GM18868 (cell line): ENCODE measurements around the gene CDK12.
"Not testable (repeated sequence)": the region's sequence is repeated elsewhere in the genome, so short reads cannot be mapped to it uniquely, and the experiment has no call there.

Experiments used
- ATAC-seq: cut with Tn5 transposase; IDR thresholded peaks from one replicate; pipeline ENCODE4 v1.9.1; 2021; ENCODE audit warnings: mild to moderate bottlenecking, moderate library complexity; ENCODE audit not compliant: unreplicated experiment

The CDK12 gene

DNA sequence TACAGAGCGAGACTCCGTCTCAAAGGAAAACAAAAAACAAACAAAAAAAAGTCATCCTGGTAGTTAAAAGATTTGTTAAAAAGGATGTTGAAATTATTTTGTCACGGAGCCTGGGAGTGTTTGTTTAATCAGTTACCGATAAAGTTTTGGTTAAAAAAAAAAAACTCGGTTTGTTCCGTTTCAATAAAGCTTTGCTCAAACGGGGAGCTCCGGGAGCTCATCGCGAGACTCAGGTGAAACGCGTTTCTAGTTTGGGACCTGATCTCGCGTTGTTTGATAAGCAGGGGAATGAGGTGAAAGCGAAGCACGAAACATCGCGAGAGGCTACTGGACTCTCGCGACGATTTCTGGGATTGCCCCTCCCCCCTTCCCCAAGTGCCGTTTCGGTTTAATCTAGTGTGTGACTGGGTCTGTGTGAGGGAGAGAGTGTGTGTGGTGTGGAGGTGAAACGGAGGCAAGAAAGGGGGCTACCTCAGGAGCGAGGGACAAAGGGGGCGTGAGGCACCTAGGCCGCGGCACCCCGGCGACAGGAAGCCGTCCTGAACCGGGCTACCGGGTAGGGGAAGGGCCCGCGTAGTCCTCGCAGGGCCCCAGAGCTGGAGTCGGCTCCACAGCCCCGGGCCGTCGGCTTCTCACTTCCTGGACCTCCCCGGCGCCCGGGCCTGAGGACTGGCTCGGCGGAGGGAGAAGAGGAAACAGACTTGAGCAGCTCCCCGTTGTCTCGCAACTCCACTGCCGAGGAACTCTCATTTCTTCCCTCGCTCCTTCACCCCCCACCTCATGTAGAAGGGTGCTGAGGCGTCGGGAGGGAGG, at the start of gene CDK12:
CDK12 (plus strand) TSS at position 374 of the 813 bp plus-strand sequence. CDS start 586 bp downstream, outside the sequence.
- ATAC-seq: peak; percentile 78

DNA sequence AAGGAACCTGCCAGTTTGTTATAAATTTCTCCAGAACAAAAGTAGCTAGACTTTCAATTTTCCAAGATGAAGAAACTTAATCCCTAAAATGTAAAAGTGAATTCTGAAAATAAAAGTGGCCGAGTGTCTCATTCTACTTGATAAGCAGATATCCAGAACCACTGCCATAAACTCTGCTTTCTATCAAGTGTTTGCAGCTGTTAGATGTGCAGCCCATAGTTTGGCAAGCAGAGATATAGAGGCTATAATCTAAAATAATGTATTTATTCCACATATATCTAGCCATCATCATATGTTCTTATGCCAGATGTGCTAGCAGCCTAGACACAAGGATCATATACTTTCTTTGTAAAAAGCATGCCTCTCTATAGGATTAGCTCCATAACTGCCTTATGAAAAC, 45.1 kb upstream of the CDK12 start:
- ATAC-seq: no peak

GRCh38 chr17:39429600-39429999, 31.7 kb upstream of the CDK12 start:
- ATAC-seq: no peak

DNA sequence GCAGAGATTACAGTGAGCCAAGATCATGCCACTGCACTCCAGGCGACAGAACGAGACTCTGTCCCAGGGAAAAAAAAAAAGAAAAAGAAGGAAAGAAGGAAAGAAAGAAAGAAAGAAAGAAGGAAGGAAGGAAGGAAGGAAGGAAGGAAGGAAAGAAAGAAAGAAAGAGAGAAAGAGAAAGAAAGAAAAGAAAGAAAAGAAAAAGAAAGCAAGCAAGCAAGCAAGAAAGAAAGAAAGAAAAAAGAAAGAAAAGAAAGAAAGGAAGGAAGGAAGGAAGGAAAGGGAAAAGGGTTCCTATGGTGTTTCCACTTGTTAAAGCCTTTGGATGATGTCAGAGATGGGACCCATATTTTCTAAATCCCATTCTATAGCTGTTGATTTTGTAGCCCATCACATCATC, 21.4 kb upstream of the CDK12 start:
- ATAC-seq: not testable (repeated sequence)

- no peak for ATAC-seq
Observed at GRCh38 chr17:39443326-39443725, 18.0 kb upstream of the CDK12 start.

DNA sequence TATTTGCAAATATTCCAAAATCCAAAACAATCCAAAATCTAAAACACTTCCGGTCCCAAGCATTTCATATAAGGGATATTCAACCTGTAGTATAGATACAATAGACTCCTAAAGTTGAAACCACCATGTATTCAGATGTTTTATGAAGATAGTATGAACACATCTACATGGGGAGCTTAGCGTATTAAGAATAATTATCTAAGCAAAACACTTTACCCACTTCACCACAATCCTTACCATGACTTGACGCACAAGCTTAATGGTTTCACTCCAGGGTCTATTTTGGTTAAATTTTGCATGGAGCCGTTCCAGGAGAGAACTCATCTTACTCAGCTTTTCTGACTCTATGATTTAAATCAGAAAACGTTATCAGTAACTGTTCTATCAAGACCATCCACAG, 13.7 kb upstream of the CDK12 start:
- no peak for ATAC-seq

GRCh38 chr17:39450051-39450450, 11.2 kb upstream of the CDK12 start:
- ATAC-seq: no peak

GRCh38 chr17:39450847-39451581, 10.3 kb upstream of the CDK12 start, which contains the start of gene MED1:
MED1 (minus strand) TSS chr17:39451263; CDS start chr17:39451062, 201 bp downstream.
- peak; percentile 79 for ATAC-seq

GRCh38 chr17:39455919-39456318, 5.4 kb upstream of the CDK12 start:
- ATAC-seq: no peak

DNA sequence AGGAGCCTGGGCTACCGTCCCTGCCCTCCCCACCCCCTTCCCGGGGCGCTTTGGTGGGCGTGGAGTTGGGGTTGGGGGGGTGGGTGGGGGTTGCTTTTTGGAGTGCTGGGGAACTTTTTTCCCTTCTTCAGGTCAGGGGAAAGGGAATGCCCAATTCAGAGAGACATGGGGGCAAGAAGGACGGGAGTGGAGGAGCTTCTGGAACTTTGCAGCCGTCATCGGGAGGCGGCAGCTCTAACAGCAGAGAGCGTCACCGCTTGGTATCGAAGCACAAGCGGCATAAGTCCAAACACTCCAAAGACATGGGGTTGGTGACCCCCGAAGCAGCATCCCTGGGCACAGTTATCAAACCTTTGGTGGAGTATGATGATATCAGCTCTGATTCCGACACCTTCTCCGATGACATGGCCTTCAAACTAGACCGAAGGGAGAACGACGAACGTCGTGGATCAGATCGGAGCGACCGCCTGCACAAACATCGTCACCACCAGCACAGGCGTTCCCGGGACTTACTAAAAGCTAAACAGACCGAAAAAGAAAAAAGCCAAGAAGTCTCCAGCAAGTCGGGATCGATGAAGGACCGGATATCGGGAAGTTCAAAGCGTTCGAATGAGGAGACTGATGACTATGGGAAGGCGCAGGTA, 762 bp downstream of the CDK12 start:
- peak; percentile 9 for ATAC-seq

DNA sequence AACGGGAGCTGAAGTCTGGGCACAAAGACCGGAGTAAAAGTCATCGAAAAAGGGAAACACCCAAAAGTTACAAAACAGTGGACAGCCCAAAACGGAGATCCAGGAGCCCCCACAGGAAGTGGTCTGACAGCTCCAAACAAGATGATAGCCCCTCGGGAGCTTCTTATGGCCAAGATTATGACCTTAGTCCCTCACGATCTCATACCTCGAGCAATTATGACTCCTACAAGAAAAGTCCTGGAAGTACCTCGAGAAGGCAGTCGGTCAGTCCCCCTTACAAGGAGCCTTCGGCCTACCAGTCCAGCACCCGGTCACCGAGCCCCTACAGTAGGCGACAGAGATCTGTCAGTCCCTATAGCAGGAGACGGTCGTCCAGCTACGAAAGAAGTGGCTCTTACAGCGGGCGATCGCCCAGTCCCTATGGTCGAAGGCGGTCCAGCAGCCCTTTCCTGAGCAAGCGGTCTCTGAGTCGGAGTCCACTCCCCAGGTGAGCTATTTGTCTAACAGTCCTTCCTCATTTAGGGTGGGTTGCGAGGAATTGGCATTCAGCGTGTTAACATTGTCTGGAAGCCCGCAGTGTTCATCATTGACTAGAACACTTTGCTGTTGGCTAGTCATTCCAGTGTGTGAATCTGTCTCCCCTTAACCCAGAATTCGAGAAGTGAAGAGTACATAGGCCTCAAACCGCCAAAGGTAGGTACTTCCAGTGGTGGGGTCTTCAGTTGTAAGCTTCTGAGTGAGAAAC, 1.5 kb downstream of the CDK12 start:
- ATAC-seq: no peak

GRCh38 chr17:39464639-39465181, 3.4 kb downstream of the CDK12 start:
- ATAC-seq: not testable (repeated sequence)

DNA sequence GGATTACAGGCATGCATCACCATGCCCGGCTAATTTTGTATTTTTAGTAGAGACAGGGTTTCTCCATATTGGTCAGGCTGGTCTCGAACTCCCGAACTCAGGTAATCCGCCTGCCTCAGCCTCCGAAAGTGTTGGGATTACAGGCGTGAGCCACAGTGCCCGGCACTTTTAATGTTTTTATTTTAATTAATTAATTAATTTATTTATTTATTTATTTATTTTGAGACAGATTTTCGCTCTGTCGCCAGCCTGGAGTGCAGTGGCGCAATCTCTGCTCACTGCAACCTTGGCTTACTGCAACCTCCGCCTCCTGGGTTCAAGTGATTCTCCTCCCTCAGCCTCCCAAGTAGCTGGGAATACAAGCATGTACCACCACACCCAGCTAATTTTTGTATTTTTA, 7.3 kb downstream of the CDK12 start:
- ATAC-seq: not testable (repeated sequence)

DNA sequence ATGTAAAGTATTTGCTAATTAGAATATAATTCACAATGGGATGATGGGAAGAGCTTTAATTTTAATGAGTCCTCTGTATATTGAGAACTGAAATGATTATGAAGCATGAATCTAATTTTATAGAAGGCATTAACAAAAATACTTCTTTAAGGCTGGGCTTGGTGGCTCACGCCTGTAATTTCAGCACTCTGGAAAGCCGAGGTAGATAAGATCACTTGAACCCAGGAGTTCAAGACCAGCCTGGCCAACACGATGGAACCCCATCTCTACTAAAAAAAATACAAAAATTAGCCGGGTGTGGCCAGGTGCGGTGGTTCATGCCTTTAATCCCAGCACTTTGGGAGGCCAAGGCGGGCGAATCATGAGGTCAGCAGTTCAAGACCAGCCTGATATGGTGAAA, 12.0 kb downstream of the CDK12 start:
- no peak for ATAC-seq

DNA sequence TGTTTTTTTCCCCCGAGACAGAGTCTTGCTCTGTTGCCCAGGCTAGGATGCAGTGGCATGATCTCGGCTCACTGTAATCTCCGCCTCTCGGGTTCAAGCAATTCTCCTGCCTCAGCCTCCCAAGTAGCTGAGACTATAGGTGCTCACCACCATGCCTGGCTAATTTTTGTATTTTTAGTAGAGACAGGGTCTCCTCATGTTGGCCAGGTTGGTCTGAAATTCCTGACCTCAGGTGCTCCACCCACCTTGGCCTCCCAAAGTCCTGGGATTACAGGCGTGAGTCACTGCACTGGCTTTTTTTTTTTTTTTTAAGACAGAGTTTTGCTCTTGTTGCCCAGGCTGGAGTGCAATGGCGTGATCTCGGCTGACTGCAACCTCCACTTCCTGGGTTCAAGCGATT, 18.3 kb downstream of the CDK12 start:
- ATAC-seq: not testable (repeated sequence)

- ATAC-seq: no peak
Observed at GRCh38 chr17:39483506-39483905, 22.2 kb downstream of the CDK12 start.

DNA sequence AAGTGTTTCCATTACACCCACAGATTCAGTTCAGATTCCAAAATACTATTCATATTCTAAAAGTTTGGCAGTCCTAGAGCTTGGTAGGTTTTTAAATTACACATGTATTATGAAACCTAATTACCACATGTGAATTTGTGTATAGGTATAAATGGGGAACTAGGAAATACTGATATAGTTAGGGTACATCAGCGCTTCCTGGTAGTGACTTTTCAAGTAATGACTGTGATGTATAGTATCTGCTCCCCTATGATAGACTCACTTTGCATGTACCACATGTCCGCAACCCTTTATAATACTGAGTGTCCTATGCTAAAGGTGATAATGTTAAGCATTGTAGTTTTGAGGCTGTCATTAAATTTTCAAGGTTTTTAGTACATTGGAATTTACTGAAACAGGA, 22.9 kb downstream of the CDK12 start:
- ATAC-seq: peak; percentile 79

GRCh38 chr17:39485555-39485954, 24.3 kb downstream of the CDK12 start:
- no peak for ATAC-seq

DNA sequence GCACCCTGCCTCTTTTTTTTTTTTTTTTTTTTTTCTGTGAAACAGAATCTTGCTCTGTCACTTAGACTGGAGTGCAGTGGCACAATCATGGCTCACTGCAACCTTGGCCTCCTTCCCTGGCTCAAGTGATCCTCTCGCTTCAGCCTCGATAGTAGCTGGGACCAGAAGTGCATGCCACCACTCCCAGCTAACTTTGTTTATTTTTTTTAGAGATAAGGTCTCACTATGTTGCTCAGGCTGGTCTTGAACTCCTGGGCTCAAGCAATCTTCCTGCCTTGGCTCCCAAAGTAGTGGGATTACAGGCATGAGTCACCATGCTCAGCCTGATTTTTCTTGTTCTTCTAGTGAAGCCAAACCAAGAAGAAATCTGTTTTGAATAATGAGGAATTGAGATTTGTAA, 25.0 kb downstream of the CDK12 start:
- no peak for ATAC-seq

GRCh38 chr17:39487490-39487889, 26.2 kb downstream of the CDK12 start:
- ATAC-seq: not testable (repeated sequence)

DNA sequence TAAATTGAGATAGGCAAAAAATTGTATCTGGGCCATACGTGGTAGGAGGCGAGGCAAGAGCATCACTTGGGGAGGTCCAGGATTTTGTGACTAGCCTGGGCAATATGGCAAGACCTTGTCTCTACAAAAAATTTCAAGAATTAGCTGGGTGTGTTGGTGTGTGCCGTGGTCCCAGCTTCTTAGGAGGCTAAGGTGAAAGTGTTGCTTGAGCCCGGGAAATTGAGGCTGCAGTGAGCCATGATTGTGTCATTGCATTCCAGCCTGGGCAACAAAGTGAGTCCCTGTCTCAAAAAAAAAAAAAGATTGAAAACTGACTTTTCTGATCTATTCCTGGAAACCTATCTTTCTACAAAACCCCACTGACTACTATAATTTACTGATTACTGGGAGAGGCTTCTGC, 26.7 kb downstream of the CDK12 start:
- ATAC-seq: no peak
